Fibroblast of lung (primary cell): Measurements from ENCODE around the gene ACAP3. TPM values are rescaled to one million over a fixed set of nuclear protein-coding genes. Genes with fewer than 3 reads are reported as not detected.

Experiments
- DNase-seq, 2 donors: peaks; one replicate each; pipeline versions ENCODE4 v3.0.0 to v3.0.0-alpha.2; 2010; ENCODE audit warnings: low read depth in 2 of 2
- H2AFZ ChIP-seq: 2 replicates; pipeline ENCODE4 v1.5.1; 2012; ENCODE audit warnings: low read length, control low read depth, inconsistent platforms
- H3K27ac ChIP-seq: 2 replicates; pipeline ENCODE4 v1.5.1; 2011; ENCODE audit warnings: low read length, control low read depth; ENCODE audit not compliant: insufficient read depth
- H3K27me3 ChIP-seq: 2 replicates; pipeline ENCODE4 v1.5.1; 2011; ENCODE audit warnings: mild to moderate bottlenecking, low read length; ENCODE audit not compliant: control insufficient read depth, insufficient read depth
- H3K36me3 ChIP-seq: 2 replicates; pipeline ENCODE4 v1.5.1; 2011; ENCODE audit warnings: low read length; ENCODE audit not compliant: control insufficient read depth, insufficient read depth
- H3K4me1 ChIP-seq: 2 replicates; pipeline ENCODE4 v1.5.1; 2011; ENCODE audit warnings: low read length; ENCODE audit not compliant: control insufficient read depth, insufficient read depth; ENCODE audit errors: extremely low read depth
- H3K4me2 ChIP-seq: 2 replicates; pipeline ENCODE4 v1.5.1; 2011; ENCODE audit warnings: low read length, control low read depth; ENCODE audit not compliant: insufficient read depth; ENCODE audit errors: extremely low read depth
- H3K4me3 ChIP-seq, 4 experiments: fragments of 200-600 bp in 1 of 4; sonication (generic) in 1 of 4; replicated peaks in 1 of 4; 2 replicates each; pipeline ENCODE4 v1.5.1; 2011 to 2016; ENCODE audit warnings: low read length in 4 of 4, low read depth in 3 of 4, mild to moderate bottlenecking in 3 of 4, control low read depth in 2 of 4, inconsistent platforms in 1 of 4, mixed read lengths in 1 of 4; ENCODE audit not compliant: insufficient read depth in 1 of 4; ENCODE audit errors: control extremely low read depth in 1 of 4
- H3K79me2 ChIP-seq: 2 replicates; pipeline ENCODE4 v1.5.1; 2012; ENCODE audit warnings: mild to moderate bottlenecking, low read length, inconsistent platforms; ENCODE audit not compliant: control insufficient read depth, insufficient read depth
- H3K9ac ChIP-seq: 2 replicates; pipeline ENCODE4 v1.5.1; 2011; ENCODE audit warnings: mild to moderate bottlenecking, low read length, control low read depth; ENCODE audit not compliant: insufficient read depth
- H3K9me3 ChIP-seq: 2 replicates; pipeline ENCODE4 v1.5.1; 2012; ENCODE audit warnings: low read depth, low read length; ENCODE audit not compliant: control insufficient read depth, insufficient read depth
- H4K20me1 ChIP-seq: 2 replicates; pipeline ENCODE4 v1.5.1; 2011; ENCODE audit warnings: low read length; ENCODE audit not compliant: control insufficient read depth, insufficient read depth; ENCODE audit errors: extremely low read depth
- CTCF ChIP-seq, 2 donors: IDR thresholded peaks in 1 of 2; conservative IDR thresholded peaks in 1 of 2; 1 replicate in 1 of 2; 2 replicates in 1 of 2; pipeline ENCODE4 v1.5.1; 2011 to 2012; ENCODE audit warnings: low read length in 2 of 2, control low read depth in 1 of 2, inconsistent platforms in 1 of 2, low read depth in 1 of 2, mild to moderate bottlenecking in 1 of 2
- EZH2 ChIP-seq: IDR thresholded peaks from 2 replicates; pipeline ENCODE4 v1.5.1; 2012; ENCODE audit warnings: low read length, control low read depth, mild to moderate bottlenecking; ENCODE audit errors: missing control alignments
- polyA minus RNA-seq: library from RNA; depleted of rRNA, polyadenylated mRNA; stranded (reverse); fragments of >200 nt; gene quantifications from 2 replicates; pipeline ENCODE4 v1.2.3, GENCODE V29; 2011; ENCODE audit warnings: low replicate concordance
- polyA plus RNA-seq, 2 donors: library from polyadenylated mRNA; depleted of rRNA in 1 of 2; stranded (reverse) in 1 of 2; unstranded in 1 of 2; fragments of >200 nt; gene quantifications; 2 replicates each; pipeline ENCODE4 v1.2.1, GENCODE V29; 2011 to 2012; ENCODE audit warnings: missing spikeins in 1 of 2
- total RNA-seq: library from RNA; depleted of rRNA; stranded (reverse); fragments of >200 nt; gene quantifications from 2 replicates; pipeline ENCODE4 v1.2.1, GENCODE V29; 2014

The ACAP3 gene
- total RNA-seq (34.7 and 50.9 TPM in 2 replicates), polyA plus RNA-seq (15.3 and 15.7 TPM in 2 replicates), polyA minus RNA-seq (25.1 and 27.7 TPM in 2 replicates)
- polyA plus RNA-seq (2012): 24.4 and 30.2 TPM in 2 replicates

- Histone ChIP-seq H3K9me3 (no peaks in the 10 kb centered on the region), H3K9ac (peak within 1 kb of the TSS; percentile 90), H2AFZ (peak within 1 kb of the TSS; percentile 20), H3K4me3 (peak within 1 kb of the TSS; percentile 66 to 84 (median 83)), H4K20me1 (no peaks in the 10 kb centered on the region), H3K4me1 (peaks cover 23% of the 10 kb centered on the region), H3K79me2 (peaks cover 45% of the 10 kb centered on the region), H3K27me3 (no peaks in the 10 kb centered on the region), H3K27ac (peak within 1 kb of the TSS; percentile 79), H3K4me2 (peak within 1 kb of the TSS; percentile 99), H3K36me3 (peaks cover 24% of the 10 kb centered on the region)
- DNase-seq: peak; percentile 91 to 96
- TF ChIP-seq CTCF (conservative IDR thresholded peaks at IDR 0.05 in 1 of 2, IDR thresholded peaks at IDR 0.05 in 1 of 2; ENCODE audit: low read depth in 1 of 2, low read length in 2 of 2) (no peak), EZH2 (no peak)
These were observed at the start of gene ACAP3, which contains the start of gene PUSL1 for GRCh38 chr1:1307923-1308755. ACAP3 (minus strand) TSS chr1:1307930; CDS start chr1:1307815, 115 bp downstream. PUSL1 (plus strand) TSS chr1:1308597; CDS start chr1:1308644, 47 bp downstream.

GRCh38 chr1:1356796-1357401 is 49.2 kb upstream of the ACAP3 start:
- Histone ChIP-seq H3K9me3 (no peaks in the 10 kb centered on the region), H3K36me3 (peaks cover 25% of the 10 kb centered on the region), H3K79me2 (peaks cover 60% of the 10 kb centered on the region), H3K4me2 (peak overlapping the region; percentile 87), H2AFZ (no peak overlapping the region), H3K4me1 (peaks cover 43% of the 10 kb centered on the region), H3K9ac (peak overlapping the region; percentile 92), H3K4me3 (peak overlapping the region; percentile 91 to 98 (median 97)), H4K20me1 (no peaks in the 10 kb centered on the region), H3K27ac (peak overlapping the region; percentile 96), H3K27me3 (no peaks in the 10 kb centered on the region)
- TF ChIP-seq CTCF (conservative IDR thresholded peaks at IDR 0.05 in 1 of 2, IDR thresholded peaks at IDR 0.05 in 1 of 2; ENCODE audit: low read depth in 1 of 2, low read length in 2 of 2): no peak
- no peak for TF ChIP-seq EZH2
- no peak for DNase-seq

GRCh38 chr1:1356166-1356795 is 48.6 kb upstream of the ACAP3 start:
- Histone ChIP-seq H3K9ac (peak overlapping the region; percentile 92), H3K4me3 (peak overlapping the region; percentile 91 to 98 (median 97)), H3K27ac (peak overlapping the region; percentile 96), H3K36me3 (peaks cover 25% of the 10 kb centered on the region), H3K9me3 (no peaks in the 10 kb centered on the region), H3K4me1 (peaks cover 40% of the 10 kb centered on the region), H3K79me2 (peaks cover 62% of the 10 kb centered on the region), H2AFZ (no peak overlapping the region), H3K27me3 (no peaks in the 10 kb centered on the region), H4K20me1 (no peaks in the 10 kb centered on the region), H3K4me2 (peak overlapping the region; percentile 44)
- no peak for TF ChIP-seq CTCF (conservative IDR thresholded peaks at IDR 0.05 in 1 of 2, IDR thresholded peaks at IDR 0.05 in 1 of 2; ENCODE audit: low read depth in 1 of 2, low read length in 2 of 2)
- DNase-seq: no peak
